ENCODE results near the gene SPCS1. TPM values are rescaled to one million over a fixed set of nuclear protein-coding genes. Genes with fewer than 3 reads are reported as not detected.

Gene SPCS1
- total and polyA plus RNA-seq, 9 of the 15 experiments (the other 6 are each of a cell fraction or from before 2014, with no cell fraction given): 73.9 to 567 (median 127) TPM

- TF ChIP-seq CHD7 (IDR thresholded peaks at IDR 0.05; ENCODE audit: low read depth, low read length) (no peak), TOE1 (IDR thresholded peaks at IDR 0.05; ENCODE audit: borderline replicate concordance) (no peak), TOE1 (CRISPR knock-in tag; IDR thresholded peaks at IDR 0.05; ENCODE audit: borderline replicate concordance, low read depth) (no peak), NKRF (IDR thresholded peaks at IDR 0.05; ENCODE audit: borderline replicate concordance) (peak; percentile 99), ZNF347 (CRISPR knock-in tag; IDR thresholded peaks at IDR 0.05; ENCODE audit: low read depth) (no peak), NONO (IDR thresholded peaks at IDR 0.05; ENCODE audit: low read depth in 2 of 2, low read length in 1 of 2) (peak; percentile 35 to 57; a peak in 2 of 4 replicates), RBM25 (IDR thresholded peaks at IDR 0.05; ENCODE audit: low read depth, low read length, severe bottlenecking) (no peak), ZNF224 (CRISPR knock-in tag; IDR thresholded peaks at IDR 0.05) (no peak), GMEB1 (CRISPR knock-in tag; IDR thresholded peaks at IDR 0.05) (peak; percentile 99)
Observed at GRCh38 chr3:52685709-52686691, 19.9 kb upstream of the SPCS1 start, which contains the start of the genes GNL3 and PBRM1 (continued).

Data from K562 (cell line).